ENCODE results near the gene GAS2L1.

The GAS2L1 gene

DNA sequence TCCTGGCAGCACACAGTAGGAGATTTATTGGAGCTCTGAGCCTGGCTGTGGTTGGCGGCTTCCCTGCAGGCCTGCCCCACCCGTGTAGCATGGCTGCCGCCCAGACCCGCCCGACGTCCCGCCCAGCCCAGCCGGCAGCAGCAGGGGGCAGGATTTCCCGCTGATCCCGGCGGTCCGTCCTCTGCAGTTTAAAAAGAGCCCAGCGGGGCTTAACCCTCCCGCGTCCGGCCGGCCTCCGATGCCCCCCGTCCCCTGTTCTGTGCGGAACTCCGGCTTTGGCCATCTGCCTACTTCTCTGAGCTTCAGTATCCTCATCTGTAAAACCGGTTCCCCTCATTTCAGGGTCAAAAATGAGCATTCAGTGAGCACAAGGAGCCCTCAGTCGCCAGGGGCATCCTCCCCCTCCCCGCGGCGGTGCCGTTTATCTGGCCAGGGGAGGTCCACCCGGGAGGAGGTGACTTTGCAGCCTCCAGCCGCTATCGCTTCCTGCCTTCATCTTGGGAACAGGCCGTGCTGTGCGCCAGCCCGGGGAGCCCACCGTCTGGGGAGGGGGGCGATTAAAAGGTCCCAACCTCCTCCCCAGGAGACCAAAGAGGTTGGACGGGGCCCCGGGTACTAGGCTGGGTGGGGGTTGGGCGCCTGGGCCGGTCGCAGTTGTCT, at the start of gene GAS2L1:
TSS of gene GAS2L1 (plus strand) at position 476 of the 660 bp plus-strand sequence. CDS start 1,456 bp downstream, outside the sequence.
- DNase-seq (ENCODE audit: low read depth in 2 of 2, low spot score in 1 of 2) = no peak

DNA sequence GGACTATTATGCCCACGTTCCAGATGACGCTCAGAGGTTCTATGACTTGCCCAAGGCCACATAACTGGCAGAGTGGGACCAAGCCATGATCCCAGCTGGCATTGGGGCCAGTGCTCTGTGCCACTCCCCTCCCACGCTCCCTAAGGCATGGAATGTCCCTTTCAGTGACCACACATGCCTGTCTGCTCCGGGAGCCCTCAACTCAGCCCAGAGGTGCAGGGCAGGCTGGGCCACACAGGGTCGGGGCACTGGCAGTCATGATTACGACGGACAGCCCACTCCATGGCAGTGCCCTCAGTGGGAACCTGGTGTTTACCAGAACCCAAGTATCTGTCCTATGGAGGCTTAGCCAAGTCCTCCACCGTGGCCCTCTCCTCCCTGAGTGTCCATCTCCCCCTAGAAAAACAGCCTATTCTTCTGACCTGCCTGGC, 48.7 kb upstream of the GAS2L1 start:
- DNase-seq (ENCODE audit: low read depth in 2 of 2, low spot score in 1 of 2) = no peak

- DNase-seq (ENCODE audit: low read depth in 2 of 2, low spot score in 1 of 2) = no peak
Observed at GRCh38 chr22:29258407-29259252, 47.8 kb upstream of the GAS2L1 start.

GRCh38 chr22:29259253-29259899, 47.1 kb upstream of the GAS2L1 start:
- no peak for DNase-seq (ENCODE audit: low read depth in 2 of 2, low spot score in 1 of 2)

- DNase-seq (ENCODE audit: low read depth in 2 of 2, low spot score in 1 of 2) = no peak
Observed at GRCh38 chr22:29260031-29260560, 46.4 kb upstream of the GAS2L1 start.

GRCh38 chr22:29260601-29261315, 45.7 kb upstream of the GAS2L1 start:
- no peak for DNase-seq (ENCODE audit: low read depth in 2 of 2, low spot score in 1 of 2)

GRCh38 chr22:29263791-29264276, 42.6 kb upstream of the GAS2L1 start:
- DNase-seq (ENCODE audit: low read depth in 2 of 2, low spot score in 1 of 2) = no peak

DNA sequence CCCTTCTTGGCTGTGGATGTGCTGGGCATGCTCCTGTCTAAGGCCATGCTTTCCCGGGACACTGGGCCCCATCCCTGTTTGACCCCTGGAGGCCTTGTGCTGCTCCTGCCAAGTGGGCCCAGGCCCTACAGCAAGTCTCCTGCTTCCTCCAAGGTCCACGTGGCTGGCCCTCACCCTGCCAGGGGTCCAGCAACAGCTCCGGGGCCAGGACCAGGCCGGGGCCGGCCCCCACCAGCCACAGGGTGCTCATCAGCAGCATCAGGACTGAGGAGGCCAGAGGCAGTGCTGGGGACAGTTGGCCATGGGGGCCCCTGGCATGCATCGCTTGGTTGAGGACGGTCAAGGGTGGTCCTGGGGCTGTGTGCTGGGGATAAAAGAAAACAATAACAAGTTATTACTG, 41.1 kb upstream of the GAS2L1 start:
- no peak for DNase-seq (ENCODE audit: low read depth in 2 of 2, low spot score in 1 of 2)

GRCh38 chr22:29265929-29266328, 40.5 kb upstream of the GAS2L1 start:
- no peak for DNase-seq (ENCODE audit: low read depth in 2 of 2, low spot score in 1 of 2)

- no peak for DNase-seq (ENCODE audit: low read depth in 2 of 2, low spot score in 1 of 2)
Observed at GRCh38 chr22:29266564-29267461, 39.6 kb upstream of the GAS2L1 start.

GRCh38 chr22:29267462-29267857, 39.0 kb upstream of the GAS2L1 start:
- DNase-seq (ENCODE audit: low read depth in 2 of 2, low spot score in 1 of 2) = no peak

DNA sequence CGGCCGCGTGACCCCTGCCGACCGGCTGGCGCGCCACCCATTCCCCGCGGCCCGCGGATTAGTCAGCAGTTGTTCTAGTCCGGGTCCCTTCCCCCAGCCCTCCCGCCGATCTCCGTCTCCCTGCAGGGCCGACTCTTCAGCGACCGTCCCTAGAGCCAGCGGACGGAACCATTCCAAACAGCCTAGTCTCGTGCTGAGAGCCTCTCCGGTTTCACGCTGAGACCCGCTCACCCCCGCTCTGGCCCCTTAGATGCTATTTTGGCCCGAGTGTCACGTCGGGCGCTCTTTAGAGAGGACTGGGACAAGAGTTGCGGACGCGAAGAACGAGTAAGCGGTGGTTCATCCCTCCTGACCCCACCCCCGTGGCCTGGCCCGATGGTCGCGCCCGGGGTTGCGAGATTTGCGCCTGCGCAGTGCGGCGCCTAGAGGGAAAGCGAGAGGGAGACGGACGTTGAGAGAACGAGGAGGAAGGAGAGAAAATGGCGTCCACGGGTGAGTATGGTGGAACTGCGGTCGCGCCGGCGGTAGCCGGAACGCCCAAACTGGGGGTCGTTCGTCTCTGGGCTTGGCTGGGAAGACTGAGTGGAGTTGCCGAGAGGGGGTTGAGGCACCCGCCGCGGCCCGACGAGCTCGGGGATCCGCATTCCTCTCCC, 38.5 kb upstream of the GAS2L1 start, which contains the start of the genes EWSR1 and RHBDD3:
TSS of gene EWSR1 (plus strand) at position 411 of the 653 bp plus-strand sequence. CDS start at position 480, 69 bp downstream.
TSS of gene RHBDD3 (minus strand) at position 124 of the 653 bp plus-strand sequence. CDS start 2,355 bp downstream, outside the sequence.
- DNase-seq (ENCODE audit: low read depth in 2 of 2, low spot score in 1 of 2) = peak; percentile 89 to 96

GRCh38 chr22:29268511-29269229, 37.8 kb upstream of the GAS2L1 start:
- DNase-seq (ENCODE audit: low read depth in 2 of 2, low spot score in 1 of 2) = no peak

DNA sequence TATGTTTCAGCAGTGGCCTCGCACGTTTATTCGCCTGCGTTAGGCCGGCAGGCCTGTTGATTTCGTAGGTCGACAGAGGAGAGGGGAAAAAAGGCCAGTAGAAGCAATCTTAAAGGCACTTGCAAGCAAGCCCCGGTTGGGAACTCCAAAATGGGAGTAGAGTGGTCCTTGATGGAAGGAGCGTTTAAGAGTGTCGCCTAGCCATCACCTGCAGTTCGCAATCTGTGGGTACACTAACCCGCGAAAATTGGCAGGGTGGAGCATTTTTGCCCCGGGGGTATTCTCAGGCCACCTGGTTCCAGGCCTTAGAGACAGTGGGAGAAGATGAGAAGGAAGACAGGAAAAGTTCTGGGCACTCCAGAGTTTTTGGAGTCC, 37.2 kb upstream of the GAS2L1 start:
- DNase-seq (ENCODE audit: low read depth in 2 of 2, low spot score in 1 of 2) = no peak

GRCh38 chr22:29269731-29270474, 36.5 kb upstream of the GAS2L1 start:
- DNase-seq (ENCODE audit: low read depth in 2 of 2, low spot score in 1 of 2) = no peak

- DNase-seq (ENCODE audit: low read depth in 2 of 2, low spot score in 1 of 2) = no peak
Observed at GRCh38 chr22:29270475-29271271, 35.8 kb upstream of the GAS2L1 start.

- no peak for DNase-seq (ENCODE audit: low read depth in 2 of 2, low spot score in 1 of 2)
Observed at GRCh38 chr22:29272624-29273023, 33.8 kb upstream of the GAS2L1 start.

Data from stimulated activated CD8-positive, alpha-beta memory T cell treated with anti-CD3 and anti-CD28 coated beads, Interleukin-4, amount 100 ng/mL, for 4 hours (primary cell).